ENCODE results near the gene KLRC3.

DNA sequence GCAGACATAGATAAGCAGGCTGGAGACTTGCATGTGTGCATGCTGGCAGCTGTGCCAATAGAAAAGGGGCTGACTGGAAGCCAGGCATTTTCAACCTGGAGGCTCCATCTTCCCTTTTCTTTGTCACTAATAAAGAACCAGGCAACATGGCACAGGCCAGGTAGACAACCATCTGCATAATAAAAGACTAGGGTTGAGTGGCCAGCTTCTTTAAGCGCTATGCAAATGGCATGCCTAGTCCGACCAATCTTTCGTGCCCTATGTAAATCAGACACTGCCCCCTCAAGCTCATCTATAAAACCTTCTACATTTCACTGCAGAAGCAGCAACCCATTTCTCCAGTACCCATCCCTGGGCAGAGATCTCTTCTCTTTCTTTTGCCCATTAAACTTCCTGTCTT lies 37.4 kb upstream of the KLRC3 start:
- TF ChIP-seq, protein P1, sequence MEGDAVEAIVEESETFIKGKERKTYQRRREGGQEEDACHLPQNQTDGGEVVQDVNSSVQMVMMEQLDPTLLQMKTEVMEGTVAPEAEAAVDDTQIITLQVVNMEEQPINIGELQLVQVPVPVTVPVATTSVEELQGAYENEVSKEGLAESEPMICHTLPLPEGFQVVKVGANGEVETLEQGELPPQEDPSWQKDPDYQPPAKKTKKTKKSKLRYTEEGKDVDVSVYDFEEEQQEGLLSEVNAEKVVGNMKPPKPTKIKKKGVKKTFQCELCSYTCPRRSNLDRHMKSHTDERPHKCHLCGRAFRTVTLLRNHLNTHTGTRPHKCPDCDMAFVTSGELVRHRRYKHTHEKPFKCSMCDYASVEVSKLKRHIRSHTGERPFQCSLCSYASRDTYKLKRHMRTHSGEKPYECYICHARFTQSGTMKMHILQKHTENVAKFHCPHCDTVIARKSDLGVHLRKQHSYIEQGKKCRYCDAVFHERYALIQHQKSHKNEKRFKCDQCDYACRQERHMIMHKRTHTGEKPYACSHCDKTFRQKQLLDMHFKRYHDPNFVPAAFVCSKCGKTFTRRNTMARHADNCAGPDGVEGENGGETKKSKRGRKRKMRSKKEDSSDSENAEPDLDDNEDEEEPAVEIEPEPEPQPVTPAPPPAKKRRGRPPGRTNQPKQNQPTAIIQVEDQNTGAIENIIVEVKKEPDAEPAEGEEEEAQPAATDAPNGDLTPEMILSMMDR (IDR thresholded peaks at IDR 0.05), result no peak
- no peak for TF ChIP-seq POLR2A (IDR thresholded peaks at IDR 0.05)

All from stomach (tissue), 4 donors.